K562 (cell line): ENCODE data around the gene ASPRV1. TPM values are rescaled to one million over a fixed set of nuclear protein-coding genes. Genes with fewer than 3 reads are reported as not detected.

ENCODE experiments used
- ARHGAP35 ChIP-seq: fragments of 450-650 bp; IDR thresholded peaks from 2 replicates; pipeline ENCODE4 v1.6.1; 2018; ENCODE audit not compliant: partially characterized antibody
- ARID2 ChIP-seq: fragments of 450-650 bp; IDR thresholded peaks from 2 replicates; pipeline ENCODE4 v1.6.1; 2017; ENCODE audit warnings: antibody characterized with exemption, mild to moderate bottlenecking
- ASH1L ChIP-seq: fragments of 450-650 bp; IDR thresholded peaks from 2 replicates; pipeline ENCODE4 v1.6.1; 2018; ENCODE audit warnings: borderline replicate concordance, mild to moderate bottlenecking, low read depth; ENCODE audit not compliant: partially characterized antibody
- CBX1 ChIP-seq: sonication (generic); IDR thresholded peaks from 2 replicates; pipeline ENCODE4 v1.6.1; 2016; ENCODE audit warnings: antibody characterized with exemption, low read depth, mild to moderate bottlenecking
- CREBBP ChIP-seq: IDR thresholded peaks from one replicate; pipeline ENCODE4 v1.6.1; 2012; ENCODE audit warnings: low read depth, mild to moderate bottlenecking, control low read depth, inconsistent platforms, low read length
- FOXO4 ChIP-seq: fragments of 450-650 bp; formaldehyde crosslinking; IDR thresholded peaks from 2 replicates; pipeline ENCODE4 v1.4.0; 2020; ENCODE audit warnings: mild to moderate bottlenecking, moderate library complexity
- FUS ChIP-seq: fragments of 200-400 bp; formaldehyde crosslinking; optimal IDR thresholded peaks from 2 replicates; pipeline ENCODE3; 2017; ENCODE audit warnings: low read depth, low read length
- GATAD2B ChIP-seq: fragments of 450-650 bp; IDR thresholded peaks from 2 replicates; pipeline ENCODE4 v1.6.1; 2017; ENCODE audit warnings: mild to moderate bottlenecking, borderline replicate concordance
- NR4A1 ChIP-seq, 2 experiments: fragments of 250-450 bp in 1 of 2; fragments of 450-650 bp in 1 of 2; sonication (Bioruptor Pico) in 1 of 2; IDR thresholded peaks; 2 replicates each; pipeline versions ENCODE4 v1.4.0 to v1.6.1; 2016 to 2020; ENCODE audit warnings: mild to moderate bottlenecking in 2 of 2, missing compliant biosample characterization in 1 of 2, missing genetic modification characterization in 1 of 2, moderate library complexity in 1 of 2
- SMAD4 ChIP-seq: fragments of 250-450 bp; sonication (Bioruptor Pico); conservative IDR thresholded peaks from 2 replicates; pipeline ENCODE4 v1.8.0; 2021; ENCODE audit warnings: inconsistent platforms, mild to moderate bottlenecking, moderate library complexity
- TEAD4 ChIP-seq, 2 experiments: sonication (generic) in 1 of 2; formaldehyde crosslinking in 1 of 2; IDR thresholded peaks; 2 replicates each; pipeline versions ENCODE4 v1.6.1 to v1.8.0; 2012 to 2022; ENCODE audit warnings: borderline replicate concordance in 1 of 2, inconsistent platforms in 1 of 2, low read length in 1 of 2, mild to moderate bottlenecking in 1 of 2, missing genetic modification reagents in 1 of 2
- ZBTB7A ChIP-seq: IDR thresholded peaks from 2 replicates; pipeline ENCODE4 v1.6.1; 2011; ENCODE audit warnings: low read depth, mild to moderate bottlenecking, low read length, moderate library complexity, borderline replicate concordance; ENCODE audit not compliant: control insufficient read depth
- ZFX ChIP-seq: sonication (generic); formaldehyde crosslinking; IDR thresholded peaks from 2 replicates; pipeline ENCODE4 v1.8.0; 2022; ENCODE audit warnings: mild to moderate bottlenecking, missing genetic modification reagents, moderate library complexity
- ZNF134 ChIP-seq: fragments of 250-450 bp; sonication (Bioruptor Pico); conservative IDR thresholded peaks from 2 replicates; pipeline ENCODE4 v1.4.0; 2020
- ZNF217 ChIP-seq: sonication (generic); formaldehyde crosslinking; IDR thresholded peaks from 2 replicates; pipeline ENCODE4 v1.8.0; 2022; ENCODE audit warnings: mild to moderate bottlenecking, missing genetic modification reagents
- polyA plus RNA-seq, 8 experiments: library from polyadenylated mRNA; depleted of rRNA in 4 of 8; stranded (reverse) in 5 of 8; unstranded in 3 of 8; fragments of >200 nt; fragmentation: Nextera tagmentation in 2 of 8; fragmentation: Illumina TruSeq in 1 of 8; extraction: Ambion mirVana in 2 of 8; extraction: Trizol in 1 of 8; gene quantifications; 2 replicates each; pipeline versions ENCODE4 v1.2.1 to v1.2.3, GENCODE V29; 2011 to 2014; ENCODE audit warnings: inconsistent platforms in 1 of 8, missing spikeins in 1 of 8
- total RNA-seq, 7 experiments: library from RNA; depleted of rRNA in 6 of 7; stranded (reverse); fragments of >200 nt in 6 of 7; fragmentation: Illumina TruSeq in 2 of 7; extraction: Trizol in 2 of 7; gene quantifications; 2 replicates each; pipeline versions ENCODE4 v1.2.1 to v1.2.3, GENCODE V29; 2011 to 2021; ENCODE audit warnings: low replicate concordance in 1 of 7
- TF ChIP-seq, protein P1 (sequence below): fragments of 450-650 bp; IDR thresholded peaks from 2 replicates; pipeline ENCODE4 v1.6.1; 2016; ENCODE audit warnings: mild to moderate bottlenecking
- TF ChIP-seq, protein P2 (sequence below): IDR thresholded peaks from 2 replicates; pipeline ENCODE4 v1.6.1; 2012; ENCODE audit warnings: low read depth, low read length, improper control_type of control experiment, borderline replicate concordance
- TF ChIP-seq, protein P3 (sequence below): fragments of 150-350 bp; conservative IDR thresholded peaks from 2 replicates; pipeline ENCODE4 v1.6.1; 2014; ENCODE audit warnings: low read length

The ASPRV1 gene
- total and polyA plus RNA-seq, 9 of the 15 experiments (the other 6 are each of a cell fraction or from before 2014, with no cell fraction given), result 0.17 to 0.72 (median 0.47) TPM; not detected in 1

- TF ChIP-seq ZNF134 (CRISPR knock-in tag), result no peak
- 0 out of 2 replicates have a peak, but pooled peaks have one; percentile 12 for TF ChIP-seq ARID2
- TF ChIP-seq TEAD4 (IDR thresholded peaks at IDR 0.05; ENCODE audit: low read length), result no peak
- TF ChIP-seq TEAD4 (CRISPR knock-in tag; IDR thresholded peaks at IDR 0.05; ENCODE audit: borderline replicate concordance), result no peak
- no peak for TF ChIP-seq GATAD2B
- TF ChIP-seq, protein P1, sequence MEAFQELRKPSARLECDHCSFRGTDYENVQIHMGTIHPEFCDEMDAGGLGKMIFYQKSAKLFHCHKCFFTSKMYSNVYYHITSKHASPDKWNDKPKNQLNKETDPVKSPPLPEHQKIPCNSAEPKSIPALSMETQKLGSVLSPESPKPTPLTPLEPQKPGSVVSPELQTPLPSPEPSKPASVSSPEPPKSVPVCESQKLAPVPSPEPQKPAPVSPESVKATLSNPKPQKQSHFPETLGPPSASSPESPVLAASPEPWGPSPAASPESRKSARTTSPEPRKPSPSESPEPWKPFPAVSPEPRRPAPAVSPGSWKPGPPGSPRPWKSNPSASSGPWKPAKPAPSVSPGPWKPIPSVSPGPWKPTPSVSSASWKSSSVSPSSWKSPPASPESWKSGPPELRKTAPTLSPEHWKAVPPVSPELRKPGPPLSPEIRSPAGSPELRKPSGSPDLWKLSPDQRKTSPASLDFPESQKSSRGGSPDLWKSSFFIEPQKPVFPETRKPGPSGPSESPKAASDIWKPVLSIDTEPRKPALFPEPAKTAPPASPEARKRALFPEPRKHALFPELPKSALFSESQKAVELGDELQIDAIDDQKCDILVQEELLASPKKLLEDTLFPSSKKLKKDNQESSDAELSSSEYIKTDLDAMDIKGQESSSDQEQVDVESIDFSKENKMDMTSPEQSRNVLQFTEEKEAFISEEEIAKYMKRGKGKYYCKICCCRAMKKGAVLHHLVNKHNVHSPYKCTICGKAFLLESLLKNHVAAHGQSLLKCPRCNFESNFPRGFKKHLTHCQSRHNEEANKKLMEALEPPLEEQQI, result no peak
- no peak for TF ChIP-seq ZNF217 (CRISPR knock-in tag)
- TF ChIP-seq, protein P2, sequence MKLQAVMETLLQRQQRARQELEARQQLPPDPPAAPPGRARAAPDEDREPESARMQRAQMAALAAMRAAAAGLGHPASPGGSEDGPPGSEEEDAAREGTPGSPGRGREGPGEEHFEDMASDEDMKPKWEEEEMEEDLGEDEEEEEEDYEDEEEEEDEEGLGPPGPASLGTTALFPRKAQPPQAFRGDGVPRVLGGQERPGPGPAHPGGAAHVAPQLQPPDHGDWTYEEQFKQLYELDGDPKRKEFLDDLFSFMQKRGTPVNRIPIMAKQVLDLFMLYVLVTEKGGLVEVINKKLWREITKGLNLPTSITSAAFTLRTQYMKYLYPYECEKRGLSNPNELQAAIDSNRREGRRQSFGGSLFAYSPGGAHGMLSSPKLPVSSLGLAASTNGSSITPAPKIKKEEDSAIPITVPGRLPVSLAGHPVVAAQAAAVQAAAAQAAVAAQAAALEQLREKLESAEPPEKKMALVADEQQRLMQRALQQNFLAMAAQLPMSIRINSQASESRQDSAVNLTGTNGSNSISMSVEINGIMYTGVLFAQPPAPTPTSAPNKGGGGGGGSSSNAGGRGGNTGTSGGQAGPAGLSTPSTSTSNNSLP, result no peak
- TF ChIP-seq, protein P3, sequence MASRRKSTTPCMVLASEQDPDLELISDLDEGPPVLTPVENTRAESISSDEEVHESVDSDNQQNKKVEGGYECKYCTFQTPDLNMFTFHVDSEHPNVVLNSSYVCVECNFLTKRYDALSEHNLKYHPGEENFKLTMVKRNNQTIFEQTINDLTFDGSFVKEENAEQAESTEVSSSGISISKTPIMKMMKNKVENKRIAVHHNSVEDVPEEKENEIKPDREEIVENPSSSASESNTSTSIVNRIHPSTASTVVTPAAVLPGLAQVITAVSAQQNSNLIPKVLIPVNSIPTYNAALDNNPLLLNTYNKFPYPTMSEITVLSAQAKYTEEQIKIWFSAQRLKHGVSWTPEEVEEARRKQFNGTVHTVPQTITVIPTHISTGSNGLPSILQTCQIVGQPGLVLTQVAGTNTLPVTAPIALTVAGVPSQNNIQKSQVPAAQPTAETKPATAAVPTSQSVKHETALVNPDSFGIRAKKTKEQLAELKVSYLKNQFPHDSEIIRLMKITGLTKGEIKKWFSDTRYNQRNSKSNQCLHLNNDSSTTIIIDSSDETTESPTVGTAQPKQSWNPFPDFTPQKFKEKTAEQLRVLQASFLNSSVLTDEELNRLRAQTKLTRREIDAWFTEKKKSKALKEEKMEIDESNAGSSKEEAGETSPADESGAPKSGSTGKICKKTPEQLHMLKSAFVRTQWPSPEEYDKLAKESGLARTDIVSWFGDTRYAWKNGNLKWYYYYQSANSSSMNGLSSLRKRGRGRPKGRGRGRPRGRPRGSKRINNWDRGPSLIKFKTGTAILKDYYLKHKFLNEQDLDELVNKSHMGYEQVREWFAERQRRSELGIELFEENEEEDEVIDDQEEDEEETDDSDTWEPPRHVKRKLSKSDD, result no peak
- peak; percentile 28; the same call in 1 of the 2 replicates for TF ChIP-seq ZBTB7A
- no peak for TF ChIP-seq ARHGAP35
- TF ChIP-seq NR4A1 (CRISPR knock-in tag; IDR thresholded peaks at IDR 0.05), result no peak
- TF ChIP-seq NR4A1 (tag; IDR thresholded peaks at IDR 0.05), result no peak
- no peak for TF ChIP-seq CREBBP
- no peak for TF ChIP-seq FOXO4 (CRISPR knock-in tag)
- TF ChIP-seq ZFX (CRISPR knock-in tag), result no peak
- no peak for TF ChIP-seq FUS
- no peak for TF ChIP-seq CBX1
- no peak for TF ChIP-seq ASH1L
- TF ChIP-seq SMAD4 (CRISPR knock-in tag), result no peak
Measured at GRCh38 chr2:69975136-69975852, 13.9 kb upstream of the ASPRV1 start (continued).
